IPS-18c (cell line): ENCODE measurements around the gene INSM2.

Source experiments
- H3K4me3 ChIP-seq: 2 replicates; pipeline ENCODE4 v1.7.0; 2013; ENCODE audit warnings: low read depth, mild to moderate bottlenecking, low read length, moderate library complexity; ENCODE audit not compliant: insufficient read depth
- H3K9me3 ChIP-seq: one replicate; pipeline ENCODE4 v1.6.1; 2013; ENCODE audit warnings: mild to moderate bottlenecking, low read length, moderate library complexity; ENCODE audit not compliant: control insufficient read depth, insufficient read depth

The INSM2 gene, protein sequence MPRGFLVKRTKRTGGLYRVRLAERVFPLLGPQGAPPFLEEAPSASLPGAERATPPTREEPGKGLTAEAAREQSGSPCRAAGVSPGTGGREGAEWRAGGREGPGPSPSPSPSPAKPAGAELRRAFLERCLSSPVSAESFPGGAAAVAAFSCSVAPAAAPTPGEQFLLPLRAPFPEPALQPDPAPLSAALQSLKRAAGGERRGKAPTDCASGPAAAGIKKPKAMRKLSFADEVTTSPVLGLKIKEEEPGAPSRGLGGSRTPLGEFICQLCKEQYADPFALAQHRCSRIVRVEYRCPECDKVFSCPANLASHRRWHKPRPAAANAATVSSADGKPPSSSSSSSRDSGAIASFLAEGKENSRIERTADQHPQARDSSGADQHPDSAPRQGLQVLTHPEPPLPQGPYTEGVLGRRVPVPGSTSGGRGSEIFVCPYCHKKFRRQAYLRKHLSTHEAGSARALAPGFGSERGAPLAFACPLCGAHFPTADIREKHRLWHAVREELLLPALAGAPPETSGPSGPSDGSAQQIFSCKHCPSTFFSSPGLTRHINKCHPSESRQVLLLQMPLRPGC

GRCh38 chr14:35533357-35534207 is at the start of gene INSM2:
Gene INSM2 (plus strand): TSS chr14:35534164. CDS start chr14:35534253, 89 bp downstream.
- Histone ChIP-seq H3K9me3 (no peaks in the 10 kb centered on the region), H3K4me3 (peak within 1 kb of the TSS; percentile 82)

DNA sequence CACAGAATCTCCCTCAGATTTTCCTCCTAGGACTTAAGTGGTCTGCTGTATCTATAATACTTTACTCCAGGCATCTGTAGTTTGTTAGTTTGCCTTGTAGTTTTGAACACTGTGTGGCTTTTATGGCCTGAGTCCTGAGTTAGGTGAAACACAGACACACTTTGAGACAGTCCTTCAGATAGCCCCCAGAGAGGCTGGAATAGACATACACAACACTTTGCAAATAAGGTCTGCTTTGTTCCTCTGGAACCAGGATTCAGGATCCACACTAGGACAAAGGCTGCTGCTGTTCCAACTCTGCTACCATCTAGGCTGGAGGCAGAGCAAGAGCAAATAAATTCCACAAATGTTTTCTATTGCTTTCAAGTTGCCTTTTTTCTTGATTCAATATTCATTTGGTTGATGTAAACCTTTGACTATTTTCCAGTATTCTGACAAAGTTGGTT is 41.4 kb upstream of the INSM2 start:
- Histone ChIP-seq H3K4me3 (no peak overlapping the region), H3K9me3 (peaks cover 6% of the 10 kb centered on the region)

GRCh38 chr14:35495278-35495677 is 38.7 kb upstream of the INSM2 start:
- peaks cover 3% of the 10 kb centered on the region for H3K9me3 ChIP-seq

GRCh38 chr14:35499180-35499579 is 34.8 kb upstream of the INSM2 start:
- H3K4me3 ChIP-seq = no peak overlapping the region
- H3K9me3 ChIP-seq = no peaks in the 10 kb centered on the region

More at GRCh38 chr14:35495278-35495677, 38.7 kb upstream of the INSM2 start:
- no peak overlapping the region for H3K4me3 ChIP-seq

- Histone ChIP-seq H3K9me3 (no peaks in the 10 kb centered on the region), H3K4me3 (no peak overlapping the region)
Measured at GRCh38 chr14:35503646-35504045, 30.3 kb upstream of the INSM2 start.

DNA sequence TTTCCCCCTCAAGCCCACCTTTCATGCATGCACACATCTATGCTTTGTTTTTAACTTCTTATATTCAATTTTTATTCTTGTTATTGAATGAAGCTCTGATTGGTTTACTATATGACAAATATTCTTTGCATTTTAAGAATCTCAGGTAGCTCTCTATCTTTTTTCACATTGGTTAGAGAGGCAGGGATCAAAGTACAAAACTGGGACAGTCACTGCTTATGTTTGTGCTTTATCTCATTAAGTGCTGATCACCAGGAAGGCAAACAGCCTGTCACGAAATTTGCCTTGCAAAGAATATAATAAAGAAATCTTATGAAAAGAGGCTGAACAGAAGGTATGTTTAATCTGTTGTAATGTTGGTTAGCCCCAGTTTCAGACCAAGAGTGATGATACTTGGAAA is 29.7 kb upstream of the INSM2 start:
- Histone ChIP-seq H3K9me3 (no peaks in the 10 kb centered on the region), H3K4me3 (no peak overlapping the region)

- Histone ChIP-seq H3K9me3 (no peaks in the 10 kb centered on the region), H3K4me3 (no peak overlapping the region)
Measured at GRCh38 chr14:35506461-35506860, 27.5 kb upstream of the INSM2 start.

GRCh38 chr14:35506927-35507326 is 27.0 kb upstream of the INSM2 start:
- H3K4me3 ChIP-seq = no peak overlapping the region
- H3K9me3 ChIP-seq = no peaks in the 10 kb centered on the region

- Histone ChIP-seq H3K4me3 (no peak overlapping the region), H3K9me3 (no peaks in the 10 kb centered on the region)
Measured at GRCh38 chr14:35509846-35510245, 24.1 kb upstream of the INSM2 start.

- no peak overlapping the region for H3K4me3 ChIP-seq
Measured at GRCh38 chr14:35512765-35513164, 21.2 kb upstream of the INSM2 start.

GRCh38 chr14:35515916-35516315 is 18.0 kb upstream of the INSM2 start:
- Histone ChIP-seq H3K9me3 (no peaks in the 10 kb centered on the region), H3K4me3 (no peak overlapping the region)

More at GRCh38 chr14:35512765-35513164, 21.2 kb upstream of the INSM2 start:
- no peaks in the 10 kb centered on the region for H3K9me3 ChIP-seq

DNA sequence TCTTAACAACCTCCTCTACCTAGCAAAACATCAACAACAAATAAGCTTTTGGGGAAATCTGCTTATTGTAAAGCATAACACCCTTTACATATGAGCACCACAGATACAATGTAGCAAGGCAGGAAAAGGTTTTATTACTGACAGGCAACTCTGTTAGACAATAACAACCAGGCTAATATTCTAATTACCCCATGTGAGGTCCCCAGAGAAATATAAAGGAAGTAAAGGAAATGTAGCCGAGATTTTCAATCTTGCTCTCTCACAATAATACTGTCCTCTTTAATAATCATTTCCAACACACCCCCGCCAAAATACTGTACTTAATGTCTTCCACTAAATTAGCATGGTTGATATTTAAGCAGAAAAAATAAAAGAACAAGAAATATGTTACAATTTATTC is 14.0 kb upstream of the INSM2 start:
- peaks cover 2% of the 10 kb centered on the region for H3K9me3 ChIP-seq
- no peak overlapping the region for H3K4me3 ChIP-seq

DNA sequence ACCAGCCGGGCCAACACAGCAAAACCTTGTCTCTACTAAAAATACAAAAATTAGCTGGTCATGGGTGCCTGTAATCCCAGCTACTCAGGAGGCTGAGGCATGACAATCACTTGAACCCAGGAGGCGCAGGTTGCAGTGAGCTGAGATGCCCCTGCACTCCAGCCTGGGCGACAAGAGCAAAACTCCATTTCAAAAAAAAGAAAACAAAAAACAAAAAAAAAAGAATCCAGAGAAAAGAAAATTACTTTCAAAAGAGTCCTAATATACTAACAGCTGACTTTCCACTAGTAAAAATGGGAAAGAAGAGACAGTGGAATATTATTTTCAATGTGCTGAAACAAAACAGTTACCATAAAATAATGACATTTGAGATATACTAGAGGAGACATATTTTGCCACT is 8.3 kb upstream of the INSM2 start:
- Histone ChIP-seq H3K4me3 (no peak overlapping the region), H3K9me3 (peaks cover 4% of the 10 kb centered on the region)

DNA sequence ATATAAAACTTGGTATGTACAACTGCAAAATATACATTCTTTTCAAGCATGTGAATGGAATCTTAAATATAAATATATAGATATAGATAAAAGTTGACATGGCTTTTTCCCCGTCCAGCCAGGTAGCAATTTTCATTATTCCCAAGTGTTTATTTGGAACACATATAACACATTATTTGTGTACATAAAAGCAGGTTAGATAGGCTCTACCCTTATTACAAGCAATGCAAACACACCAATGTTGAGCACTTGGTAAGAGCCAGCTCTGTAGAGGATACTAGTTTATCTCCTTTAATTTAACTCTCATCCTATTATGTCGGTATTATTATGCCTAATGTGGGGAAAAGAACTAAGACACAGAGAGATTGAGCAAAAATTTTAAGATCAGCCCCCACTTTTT is 7.0 kb upstream of the INSM2 start:
- H3K9me3 ChIP-seq = peaks cover 4% of the 10 kb centered on the region
- no peak overlapping the region for H3K4me3 ChIP-seq

GRCh38 chr14:35531960-35532747 is 1.8 kb upstream of the INSM2 start:
- Histone ChIP-seq H3K4me3 (no peak overlapping the region), H3K9me3 (no peaks in the 10 kb centered on the region)

GRCh38 chr14:35532783-35533356 is 1.1 kb upstream of the INSM2 start:
- peak overlapping the region; percentile 82 for H3K4me3 ChIP-seq
- no peaks in the 10 kb centered on the region for H3K9me3 ChIP-seq
